HAP-1 (cell line): ENCODE measurements around the gene TGOLN2.

Source experiments
- DNase-seq, 2 experiments: peaks; one replicate each; pipeline ENCODE4 v3.0.0-alpha.2; 2016 to 2020; ENCODE audit warnings: low spot score in 2 of 2
- H3K27me3 ChIP-seq: fragments of 250-450 bp; sonication (Bioruptor Pico); 2 replicates; pipeline ENCODE4 v1.5.1; 2020; ENCODE audit warnings: low read depth, mild to moderate bottlenecking, moderate library complexity
- H3K36me3 ChIP-seq: fragments of 250-450 bp; sonication (Bioruptor Pico); replicated peaks from 2 replicates; pipeline ENCODE4 v1.5.1; 2020; ENCODE audit warnings: mild to moderate bottlenecking
- H3K4me1 ChIP-seq: fragments of 250-450 bp; sonication (Bioruptor Pico); 2 replicates; pipeline ENCODE4 v1.5.1; 2020; ENCODE audit warnings: mild to moderate bottlenecking
- H3K4me3 ChIP-seq: fragments of 250-450 bp; sonication (Bioruptor Pico); 2 replicates; pipeline ENCODE4 v1.5.1; 2020; ENCODE audit warnings: mild to moderate bottlenecking, moderate library complexity
- H3K9me3 ChIP-seq: fragments of 250-450 bp; sonication (Bioruptor Pico); 2 replicates; pipeline ENCODE4 v1.5.1; 2020; ENCODE audit warnings: mild to moderate bottlenecking, moderate library complexity
- in situ Hi-C: fragments of 300-500 bp; cut with MboI; formaldehyde crosslinking; loops from 3 replicates; pipeline ENCODE4 v1.14.3; 2020; ENCODE audit warnings: low sequenced_read_pairs, inconsistent platforms, mixed read lengths

The TGOLN2 gene

GRCh38 chr2:85278361-85278760 is 49.4 kb downstream of the TGOLN2 start:
- in situ Hi-C loops, result loop anchor here (25.0 kb wide), 1 partner anchor 341 kb away; no protein-coding TSS in a partner anchor
- H3K9me3 ChIP-seq, result no peaks in the 10 kb centered on the region
- H3K4me3 ChIP-seq, result no peak overlapping the region
- H3K36me3 ChIP-seq, result no peaks in the 10 kb centered on the region
- H3K4me1 ChIP-seq, result no peaks in the 10 kb centered on the region
- no peak for DNase-seq
- H3K27me3 ChIP-seq, result no peaks in the 10 kb centered on the region

GRCh38 chr2:85277416-85278158 is 50.2 kb downstream of the TGOLN2 start:
- H3K9me3 ChIP-seq, result no peaks in the 10 kb centered on the region
- H3K36me3 ChIP-seq, result no peaks in the 10 kb centered on the region
- in situ Hi-C loops, result loop anchor here (25.0 kb wide), 1 partner anchor 340 kb away; no protein-coding TSS in a partner anchor
- no peaks in the 10 kb centered on the region for H3K27me3 ChIP-seq
- H3K4me3 ChIP-seq, result no peak overlapping the region
- DNase-seq, result no peak
- H3K4me1 ChIP-seq, result no peaks in the 10 kb centered on the region

GRCh38 chr2:85276571-85277118 is 51.1 kb downstream of the TGOLN2 start:
- H3K36me3 ChIP-seq, result no peaks in the 10 kb centered on the region
- H3K4me1 ChIP-seq, result no peaks in the 10 kb centered on the region
- no peak for DNase-seq
- no peak overlapping the region for H3K4me3 ChIP-seq
- H3K9me3 ChIP-seq, result no peaks in the 10 kb centered on the region
- in situ Hi-C loops, result loop anchor here (25.0 kb wide), 1 partner anchor 339 kb away; no protein-coding TSS in a partner anchor
- H3K27me3 ChIP-seq, result no peaks in the 10 kb centered on the region

DNA sequence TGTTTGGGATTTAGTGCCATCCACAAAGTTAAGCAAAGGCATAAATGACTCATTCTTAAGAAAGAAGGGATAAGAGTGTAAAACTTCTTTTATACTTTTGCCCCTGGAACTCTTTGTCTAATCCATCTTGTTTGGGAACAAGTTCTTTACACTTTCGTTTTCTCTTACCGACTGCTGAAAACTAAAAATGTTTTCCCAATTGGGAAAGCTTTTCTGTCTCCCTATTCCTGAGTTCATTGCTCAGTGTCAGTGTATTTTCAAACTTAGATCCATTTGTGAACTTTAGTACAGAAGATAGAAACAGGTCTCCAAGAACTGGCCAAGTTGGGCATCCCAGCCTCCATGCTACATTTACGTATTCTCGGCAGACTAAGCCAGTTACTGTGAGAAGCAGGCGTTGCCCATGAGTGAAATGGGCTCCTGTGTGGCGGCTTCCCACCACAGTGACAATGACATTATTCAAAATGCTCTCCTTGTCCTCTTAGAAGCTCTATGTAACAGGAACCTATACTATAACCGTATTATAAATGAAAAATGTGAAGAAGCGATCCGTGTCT is 51.7 kb downstream of the TGOLN2 start:
- Histone ChIP-seq H3K9me3 (no peaks in the 10 kb centered on the region), H3K27me3 (no peaks in the 10 kb centered on the region), H3K4me1 (no peaks in the 10 kb centered on the region), H3K4me3 (no peak overlapping the region), H3K36me3 (no peaks in the 10 kb centered on the region)
- DNase-seq, result no peak
- in situ Hi-C loops, result loop anchor here (25.0 kb wide), 1 partner anchor 339 kb away; no protein-coding TSS in a partner anchor

- in situ Hi-C loops, result no loop called here
- no peak overlapping the region for H3K4me3 ChIP-seq
- no peak for DNase-seq
- H3K36me3 ChIP-seq, result no peaks in the 10 kb centered on the region
- no peaks in the 10 kb centered on the region for H3K4me1 ChIP-seq
- no peaks in the 10 kb centered on the region for H3K27me3 ChIP-seq
- no peaks in the 10 kb centered on the region for H3K9me3 ChIP-seq
These were observed 53.8 kb downstream of the TGOLN2 start for GRCh38 chr2:85273738-85274731.

DNA sequence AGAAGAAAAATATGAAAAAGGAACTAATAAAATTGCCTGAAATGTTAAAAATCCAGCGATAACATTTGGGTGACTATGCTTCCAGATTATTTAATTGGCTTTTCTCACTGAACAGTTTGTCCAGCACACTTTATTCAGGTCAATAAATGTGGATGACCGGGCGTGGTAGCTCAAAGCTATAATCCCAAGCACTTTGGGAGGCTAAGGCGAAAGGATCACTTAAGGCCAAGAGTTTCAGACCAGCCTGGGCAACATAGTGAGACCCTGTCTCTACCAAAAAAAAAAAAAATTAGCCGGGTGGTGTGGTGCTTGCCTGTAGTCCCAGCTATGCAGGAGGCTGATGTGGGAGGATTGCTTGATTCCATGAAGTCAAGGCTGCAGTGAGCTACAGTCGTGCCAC is 55.4 kb downstream of the TGOLN2 start:
- in situ Hi-C loops, result no loop called here
- Histone ChIP-seq H3K27me3 (no peaks in the 10 kb centered on the region), H3K4me3 (no peak overlapping the region), H3K36me3 (no peaks in the 10 kb centered on the region), H3K9me3 (no peaks in the 10 kb centered on the region), H3K4me1 (no peaks in the 10 kb centered on the region)
- DNase-seq, result no peak

DNA sequence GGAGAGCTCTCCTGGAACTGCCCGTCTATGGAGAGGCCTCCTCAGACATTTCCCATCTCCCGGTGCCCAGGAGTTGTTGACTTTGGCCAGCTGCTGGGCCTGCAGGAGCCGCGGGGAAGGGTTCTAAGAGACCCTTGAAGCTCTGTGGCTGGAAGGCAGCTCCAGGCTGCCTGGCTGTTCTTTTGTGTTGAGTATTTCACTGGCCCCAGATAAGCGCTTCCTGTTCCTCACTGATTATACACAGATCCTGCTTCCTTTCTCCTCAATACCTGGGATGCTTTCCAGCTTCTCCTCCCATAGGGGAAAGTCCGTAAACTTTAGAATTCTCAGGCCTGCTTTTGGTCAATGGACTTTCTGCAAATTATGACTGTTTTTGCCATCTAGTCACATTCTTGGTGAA is 57.8 kb downstream of the TGOLN2 start:
- Histone ChIP-seq H3K4me3 (no peak overlapping the region), H3K36me3 (no peaks in the 10 kb centered on the region), H3K4me1 (0 out of 2 replicates have a peak, but pooled peaks cover 3% of the 10 kb centered on the region), H3K9me3 (no peaks in the 10 kb centered on the region), H3K27me3 (no peaks in the 10 kb centered on the region)
- DNase-seq, result no peak
- in situ Hi-C loops, result no loop called here
